Measurements from ENCODE around the gene ROGDI. TPM values are rescaled to one million over a fixed set of nuclear protein-coding genes. Genes with fewer than 3 reads are reported as not detected.

ROGDI gene
- total and polyA plus RNA-seq, 2 donors (not counting 1 experiment from before 2014, with no cell fraction given) = 9.2 to 31.9 TPM

- H2AFZ ChIP-seq (ENCODE audit: insufficient read depth, low read depth, low read length, poor library complexity, severe bottlenecking) = no peak overlapping the region
- H3K9me3 Mint-ChIP-seq (ENCODE audit: insufficient read depth) = no peaks in the 10 kb centered on the region
- H3K36me3 ChIP-seq (replicated peaks in 1 of 2; ENCODE audit: control extremely low read depth in 1 of 2, control insufficient read depth in 1 of 2, extremely low read depth in 1 of 2, insufficient read depth in 2 of 2, low read length in 1 of 2) = peaks cover 2 to 60% of the 10 kb centered on the region in 2 experiments
Observed at GRCh38 chr16:4754865-4755264, 47.6 kb downstream of the ROGDI start.

DNA sequence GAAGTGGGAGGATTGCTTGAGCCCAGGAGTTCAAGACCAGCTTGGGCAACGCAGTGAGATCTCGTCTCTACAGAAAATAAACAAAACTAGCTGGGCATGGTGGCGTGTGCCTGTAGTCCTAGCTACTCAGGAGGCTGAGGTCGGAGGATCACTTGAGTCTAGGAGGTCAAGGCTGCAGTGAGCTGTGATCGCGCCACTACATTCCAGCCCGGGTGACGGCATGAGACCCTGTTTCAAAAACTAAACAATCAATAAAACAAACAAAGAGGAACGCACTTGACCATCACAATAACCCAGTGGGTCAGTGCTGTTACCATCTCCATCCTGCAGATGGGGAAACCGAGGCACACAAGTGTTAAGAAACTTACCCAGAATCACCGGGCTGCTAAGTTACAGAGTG, 49.2 kb downstream of the ROGDI start:
- peaks cover 0 to 4% of the 10 kb centered on the region in 2 donors for H3K4me1 ChIP-seq (ENCODE audit: control insufficient read depth in 2 of 2, insufficient read depth in 2 of 2, low read length in 2 of 2)
- H3K4me2 ChIP-seq (replicated peaks; ENCODE audit: low read depth, low read length, poor library complexity, severe bottlenecking) = no peak overlapping the region
- no peak overlapping the region for H3K4me3 ChIP-seq (ENCODE audit: control extremely low read depth in 1 of 5, extremely low read depth in 1 of 5, insufficient read depth in 1 of 5, low read depth in 2 of 5, low read length in 4 of 5)
- H3K27me3 Mint-ChIP-seq = no peaks in the 10 kb centered on the region
- CTCF ChIA-PET = interaction anchor here (0.6 kb wide), 1 partner anchor 153 kb away, joined by 3 read pairs; no protein-coding TSS in a partner anchor
- peaks cover 2 to 48% of the 10 kb centered on the region in 2 experiments for H3K36me3 ChIP-seq (replicated peaks in 1 of 2; ENCODE audit: control extremely low read depth in 1 of 2, control insufficient read depth in 1 of 2, extremely low read depth in 1 of 2, insufficient read depth in 2 of 2, low read length in 1 of 2)
- POLR2A ChIA-PET = no interaction called here
- H3K9me3 Mint-ChIP-seq (ENCODE audit: insufficient read depth) = no peaks in the 10 kb centered on the region
- H2AFZ ChIP-seq (ENCODE audit: insufficient read depth, low read depth, low read length, poor library complexity, severe bottlenecking) = no peak overlapping the region
- TF ChIP-seq, protein P1, sequence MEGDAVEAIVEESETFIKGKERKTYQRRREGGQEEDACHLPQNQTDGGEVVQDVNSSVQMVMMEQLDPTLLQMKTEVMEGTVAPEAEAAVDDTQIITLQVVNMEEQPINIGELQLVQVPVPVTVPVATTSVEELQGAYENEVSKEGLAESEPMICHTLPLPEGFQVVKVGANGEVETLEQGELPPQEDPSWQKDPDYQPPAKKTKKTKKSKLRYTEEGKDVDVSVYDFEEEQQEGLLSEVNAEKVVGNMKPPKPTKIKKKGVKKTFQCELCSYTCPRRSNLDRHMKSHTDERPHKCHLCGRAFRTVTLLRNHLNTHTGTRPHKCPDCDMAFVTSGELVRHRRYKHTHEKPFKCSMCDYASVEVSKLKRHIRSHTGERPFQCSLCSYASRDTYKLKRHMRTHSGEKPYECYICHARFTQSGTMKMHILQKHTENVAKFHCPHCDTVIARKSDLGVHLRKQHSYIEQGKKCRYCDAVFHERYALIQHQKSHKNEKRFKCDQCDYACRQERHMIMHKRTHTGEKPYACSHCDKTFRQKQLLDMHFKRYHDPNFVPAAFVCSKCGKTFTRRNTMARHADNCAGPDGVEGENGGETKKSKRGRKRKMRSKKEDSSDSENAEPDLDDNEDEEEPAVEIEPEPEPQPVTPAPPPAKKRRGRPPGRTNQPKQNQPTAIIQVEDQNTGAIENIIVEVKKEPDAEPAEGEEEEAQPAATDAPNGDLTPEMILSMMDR (IDR thresholded peaks at IDR 0.05) = no peak
- TF ChIP-seq EZH2 (IDR thresholded peaks at IDR 0.05; ENCODE audit: borderline replicate concordance, insufficient read depth, low read depth, low read length, poor library complexity, severe bottlenecking) = no peak
- H4K20me1 ChIP-seq (ENCODE audit: control insufficient read depth, insufficient read depth, low read length, poor library complexity, severe bottlenecking) = peaks cover 4% of the 10 kb centered on the region
- H3K27me3 ChIP-seq (replicated peaks in 1 of 4; ENCODE audit: control extremely low read depth in 1 of 4, control insufficient read depth in 3 of 4, insufficient read depth in 4 of 4, low read length in 3 of 4) = no peaks in the 10 kb centered on the region
- H3K9ac ChIP-seq (ENCODE audit: low read length) = no peak overlapping the region
- peaks cover 0 to 6% (median 0%) of the 10 kb centered on the region in 3 donors for H3K9me3 ChIP-seq (ENCODE audit: control extremely low read depth in 1 of 3, control insufficient read depth in 2 of 3, insufficient read depth in 1 of 3, low read length in 2 of 3)
- no peak for ATAC-seq (ENCODE audit: low read depth)
- intact Hi-C loops (cut with micrococcal nuclease) = no loop called here
- H3K79me2 ChIP-seq (ENCODE audit: control insufficient read depth, insufficient read depth, low read length) = peaks cover 20% of the 10 kb centered on the region
- DNase-seq = no peak
- no peak overlapping the region for H3K4me3 Mint-ChIP-seq
- WGBS (ENCODE audit: insufficient coverage) = 98% methylated on average over 11 of the region's 11 CpGs
- peaks cover 6% of the 10 kb centered on the region for H3K4me1 Mint-ChIP-seq
- H3K27ac Mint-ChIP-seq = no peak overlapping the region
- H3K27ac ChIP-seq (ENCODE audit: low read length in 2 of 2) = no peak overlapping the region

More at GRCh38 chr16:4754865-4755264, 47.6 kb downstream of the ROGDI start:
- intact Hi-C loops (cut with micrococcal nuclease) = no loop called here
- H3K27ac ChIP-seq (ENCODE audit: low read length in 2 of 2) = no peak overlapping the region
- Mint-ChIP-seq H3K4me3 (no peak overlapping the region), H3K27ac (no peak overlapping the region), H3K4me1 (no peaks in the 10 kb centered on the region), H3K27me3 (no peaks in the 10 kb centered on the region)
- no peak overlapping the region for H3K4me3 ChIP-seq (ENCODE audit: control extremely low read depth in 1 of 5, extremely low read depth in 1 of 5, insufficient read depth in 1 of 5, low read depth in 2 of 5, low read length in 4 of 5)
- no peaks in the 10 kb centered on the region for H3K27me3 ChIP-seq (replicated peaks in 1 of 4; ENCODE audit: control extremely low read depth in 1 of 4, control insufficient read depth in 3 of 4, insufficient read depth in 4 of 4, low read length in 3 of 4)
- H3K9ac ChIP-seq (ENCODE audit: low read length) = no peak overlapping the region
- ChIA-PET CTCF (no interaction called here), POLR2A (no interaction called here)
- WGBS (ENCODE audit: insufficient coverage) = 98% methylated on average over 4 of the region's 4 CpGs
- H4K20me1 ChIP-seq (ENCODE audit: control insufficient read depth, insufficient read depth, low read length, poor library complexity, severe bottlenecking) = peaks cover 4% of the 10 kb centered on the region
- no peaks in the 10 kb centered on the region for H3K4me1 ChIP-seq (ENCODE audit: control insufficient read depth in 2 of 2, insufficient read depth in 2 of 2, low read length in 2 of 2)
- no peak overlapping the region for H3K4me2 ChIP-seq (replicated peaks; ENCODE audit: low read depth, low read length, poor library complexity, severe bottlenecking)
- H3K79me2 ChIP-seq (ENCODE audit: control insufficient read depth, insufficient read depth, low read length) = peaks cover 20% of the 10 kb centered on the region
- peaks cover 0 to 6% (median 0%) of the 10 kb centered on the region in 3 donors for H3K9me3 ChIP-seq (ENCODE audit: control extremely low read depth in 1 of 3, control insufficient read depth in 2 of 3, insufficient read depth in 1 of 3, low read length in 2 of 3)
- TF ChIP-seq, protein P1 (IDR thresholded peaks at IDR 0.05) = no peak
- DNase-seq = no peak
- ATAC-seq (ENCODE audit: low read depth) = no peak
